GM18858 (cell line): ENCODE results near the gene NUP50.
"Not testable (repeated sequence)": the region's sequence is repeated elsewhere in the genome, so short reads cannot be mapped to it uniquely, and the experiment has no call there.

Source experiments
- ATAC-seq: cut with Tn5 transposase; IDR thresholded peaks from one replicate; pipeline ENCODE4 v1.9.1; 2021; ENCODE audit not compliant: unreplicated experiment

NUP50 gene

GRCh38 chr22:45159652-45160462 is 3.9 kb upstream of the NUP50 start:
- ATAC-seq, result no peak

DNA sequence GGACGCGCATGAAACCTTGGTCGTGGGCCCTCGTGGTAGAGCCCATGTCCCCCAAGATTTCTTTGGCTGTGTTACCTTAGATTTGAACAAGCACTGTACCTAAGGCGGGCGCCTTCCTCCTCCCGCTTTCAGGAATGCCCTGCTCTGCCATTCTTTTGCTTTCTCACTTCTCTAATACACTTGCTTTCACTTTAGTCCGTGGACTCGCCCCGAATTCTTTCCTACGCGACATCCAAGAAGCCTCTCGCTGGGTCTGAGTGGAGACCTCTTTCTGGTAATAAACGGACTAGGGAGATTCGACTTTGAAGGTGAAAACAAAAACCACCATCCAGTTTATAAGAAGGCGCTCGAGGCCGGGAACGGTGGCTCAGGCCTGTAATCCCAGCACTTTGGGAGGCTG is 1.2 kb upstream of the NUP50 start:
- no peak for ATAC-seq

DNA sequence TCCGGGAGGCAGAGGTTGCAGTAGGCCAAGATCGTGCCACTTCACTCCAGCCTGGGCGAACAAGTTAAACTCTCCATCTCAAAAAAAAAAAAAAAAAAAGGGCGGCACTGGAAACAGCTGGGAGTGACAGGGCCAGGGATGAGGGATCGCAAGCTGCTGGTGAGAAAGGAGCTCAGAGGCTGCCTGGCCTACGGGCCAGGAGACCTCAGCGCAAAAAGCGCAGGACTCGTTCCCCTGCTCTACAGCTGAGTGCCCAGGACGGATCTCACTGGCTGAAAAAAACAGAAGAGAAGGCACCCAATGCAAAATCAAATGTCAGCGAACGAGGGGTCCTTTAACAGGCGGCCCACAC is 650 bp upstream of the NUP50 start:
- ATAC-seq, result no peak

GRCh38 chr22:45164270-45165088 is 754 bp downstream of the NUP50 start:
- no peak for ATAC-seq

DNA sequence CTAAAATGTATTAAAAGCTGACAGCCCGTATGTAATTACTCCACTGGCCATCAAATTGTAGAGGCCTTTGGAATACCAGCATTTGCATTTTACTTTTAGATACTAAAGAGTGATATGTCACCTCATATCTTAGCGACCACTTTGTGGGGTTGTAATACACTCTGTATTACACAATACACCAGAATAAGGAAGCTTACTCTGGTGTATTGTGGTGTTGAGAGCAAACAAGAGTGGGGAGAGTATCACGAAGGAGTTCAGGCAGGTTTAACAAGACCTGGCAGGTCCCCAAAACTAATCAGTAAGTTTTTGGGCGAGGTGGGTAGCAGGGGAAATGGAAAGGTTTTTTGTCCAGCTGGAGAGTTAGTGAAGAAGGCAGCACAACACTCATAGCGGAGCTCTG is 3.2 kb downstream of the NUP50 start:
- no peak for ATAC-seq

- ATAC-seq, result no peak
Observed at GRCh38 chr22:45169591-45170466, 6.1 kb downstream of the NUP50 start.

- ATAC-seq, result no peak
Observed at GRCh38 chr22:45171830-45172229, 8.1 kb downstream of the NUP50 start.

GRCh38 chr22:45172881-45173585 is 9.3 kb downstream of the NUP50 start:
- ATAC-seq, result no peak

DNA sequence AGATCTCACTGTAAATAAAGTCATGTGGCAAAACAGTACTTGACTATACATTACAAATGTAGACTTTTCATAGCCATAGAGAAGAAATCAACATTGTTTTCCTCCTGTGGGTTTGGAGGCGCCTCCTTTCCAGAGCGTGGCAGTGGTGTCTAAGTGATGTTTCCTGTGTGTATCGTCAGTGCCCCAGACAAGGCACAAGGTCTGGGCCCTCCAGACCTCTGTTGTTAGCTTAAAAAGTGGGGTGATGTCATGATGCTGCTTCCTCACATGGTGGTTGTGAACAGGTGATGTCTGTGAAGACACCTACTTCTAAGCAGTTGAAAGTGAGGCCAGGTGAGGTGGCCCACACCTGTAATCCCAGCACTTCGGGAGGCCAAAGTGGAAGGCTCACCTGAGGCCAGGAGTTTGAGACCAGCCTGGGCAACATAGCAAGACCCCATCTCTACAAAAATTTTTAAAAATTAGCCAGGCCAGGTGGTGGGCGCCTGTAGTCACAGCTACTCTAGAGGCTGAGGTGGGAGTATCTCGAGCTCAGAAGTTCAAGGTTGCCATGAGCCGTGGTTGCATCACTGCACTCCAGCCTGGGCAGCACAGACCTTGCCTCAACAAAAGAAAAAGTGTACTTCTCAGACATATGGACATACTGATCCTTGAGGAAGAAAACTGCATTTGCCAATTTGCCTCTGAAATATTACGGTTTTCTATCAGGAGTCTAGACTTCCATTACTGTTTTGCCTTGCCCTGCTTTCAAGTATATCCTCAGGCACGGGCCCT is 15.7 kb downstream of the NUP50 start:
- ATAC-seq, result no peak

GRCh38 chr22:45180146-45180679 is 16.5 kb downstream of the NUP50 start:
- ATAC-seq, result no peak

- no peak for ATAC-seq
Observed at GRCh38 chr22:45181240-45181639, 17.5 kb downstream of the NUP50 start.

DNA sequence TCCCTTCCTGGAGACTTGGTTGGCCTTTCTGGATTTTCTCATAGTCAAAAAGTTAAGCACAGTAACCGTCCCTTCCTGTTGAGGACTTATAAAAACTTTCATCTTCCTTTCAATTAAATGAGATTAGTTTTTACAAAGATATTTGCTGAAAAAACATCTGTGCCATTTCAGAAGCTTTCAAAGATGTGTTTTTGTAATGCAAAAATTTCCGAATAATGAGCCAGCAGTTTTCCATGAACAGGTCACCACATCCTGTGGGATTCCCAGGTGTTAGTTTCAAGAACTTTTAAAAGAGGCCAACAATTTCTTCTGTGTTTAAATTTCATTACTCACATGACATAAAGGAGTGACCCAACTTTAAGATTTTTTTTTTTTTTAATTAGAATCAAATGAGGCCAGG is 18.0 kb downstream of the NUP50 start:
- no peak for ATAC-seq

GRCh38 chr22:45183974-45184373 is 20.2 kb downstream of the NUP50 start:
- no peak for ATAC-seq

DNA sequence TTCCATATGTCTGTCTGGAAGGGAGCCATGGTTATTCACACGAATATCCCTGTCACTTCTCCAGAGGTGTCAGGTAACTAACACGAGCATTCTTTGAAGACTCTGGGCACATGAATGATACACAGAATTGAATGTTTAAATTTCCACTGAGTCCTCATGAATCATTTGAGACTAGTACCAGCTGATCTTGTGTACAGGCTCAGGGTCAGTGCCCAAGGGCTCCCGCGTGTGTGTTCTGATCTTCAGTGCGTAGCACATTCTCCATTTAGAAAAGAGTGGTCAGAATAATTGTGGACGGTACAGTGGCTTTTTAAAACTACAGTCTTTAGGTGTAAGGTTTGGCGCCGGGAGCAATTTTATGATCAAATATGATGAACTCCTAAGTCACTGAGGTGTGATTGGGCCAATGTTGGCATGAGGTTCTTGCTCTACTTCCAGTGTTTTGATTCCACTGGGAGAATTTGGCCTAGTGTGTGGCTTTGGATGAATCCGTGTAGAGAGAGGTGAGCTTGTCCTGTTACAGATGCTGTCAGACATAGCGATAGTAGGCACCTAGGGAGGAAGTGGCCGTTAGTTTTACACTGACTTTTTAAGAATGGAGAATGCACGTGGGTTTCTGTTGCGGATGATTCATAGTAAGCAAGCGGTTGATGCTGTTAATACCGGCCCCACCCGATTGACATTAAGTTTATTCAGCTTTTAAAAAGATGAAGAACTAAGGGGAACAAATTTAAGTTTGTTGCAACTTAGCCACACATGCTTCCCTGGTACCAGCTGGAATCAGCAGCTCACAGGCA is 22.2 kb downstream of the NUP50 start:
- no peak for ATAC-seq

DNA sequence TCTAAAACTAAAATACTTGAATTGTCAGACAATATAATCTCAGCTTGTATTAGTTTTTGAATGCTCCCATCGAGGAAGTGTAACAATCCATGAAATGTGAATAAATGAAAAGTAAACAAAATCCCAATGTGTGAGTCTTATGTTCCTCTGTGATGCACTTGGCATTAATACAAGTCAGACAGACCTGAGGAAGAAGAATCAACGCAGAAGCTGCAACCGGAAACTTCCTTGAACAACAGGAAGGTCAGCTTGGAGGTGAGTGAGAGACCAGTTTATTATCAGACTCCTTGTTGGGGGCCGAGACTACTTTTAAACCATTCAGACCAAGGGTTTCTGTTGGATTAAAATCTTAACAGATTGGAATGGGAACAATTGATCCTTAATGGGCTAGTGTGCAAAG is 24.2 kb downstream of the NUP50 start:
- ATAC-seq, result no peak

DNA sequence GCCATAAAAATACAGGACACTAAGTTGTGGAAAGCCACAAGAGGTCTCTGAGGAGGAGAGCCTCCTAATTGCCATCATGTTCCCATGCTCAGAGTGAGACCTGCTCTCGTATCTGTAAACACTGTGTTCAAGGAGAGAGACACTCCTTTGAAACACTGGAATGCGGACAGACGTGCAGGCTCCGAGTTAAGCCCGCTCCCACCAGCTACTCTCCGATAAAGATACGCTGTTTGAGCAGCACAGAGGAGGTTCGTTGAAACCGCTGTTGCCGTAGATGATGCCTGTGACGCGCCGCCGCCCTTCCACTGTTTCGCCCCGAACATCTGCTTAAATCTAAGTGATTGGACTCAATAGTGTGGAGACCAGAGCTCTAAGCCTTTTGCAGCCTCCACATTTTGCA is 25.1 kb downstream of the NUP50 start:
- ATAC-seq, result no peak

DNA sequence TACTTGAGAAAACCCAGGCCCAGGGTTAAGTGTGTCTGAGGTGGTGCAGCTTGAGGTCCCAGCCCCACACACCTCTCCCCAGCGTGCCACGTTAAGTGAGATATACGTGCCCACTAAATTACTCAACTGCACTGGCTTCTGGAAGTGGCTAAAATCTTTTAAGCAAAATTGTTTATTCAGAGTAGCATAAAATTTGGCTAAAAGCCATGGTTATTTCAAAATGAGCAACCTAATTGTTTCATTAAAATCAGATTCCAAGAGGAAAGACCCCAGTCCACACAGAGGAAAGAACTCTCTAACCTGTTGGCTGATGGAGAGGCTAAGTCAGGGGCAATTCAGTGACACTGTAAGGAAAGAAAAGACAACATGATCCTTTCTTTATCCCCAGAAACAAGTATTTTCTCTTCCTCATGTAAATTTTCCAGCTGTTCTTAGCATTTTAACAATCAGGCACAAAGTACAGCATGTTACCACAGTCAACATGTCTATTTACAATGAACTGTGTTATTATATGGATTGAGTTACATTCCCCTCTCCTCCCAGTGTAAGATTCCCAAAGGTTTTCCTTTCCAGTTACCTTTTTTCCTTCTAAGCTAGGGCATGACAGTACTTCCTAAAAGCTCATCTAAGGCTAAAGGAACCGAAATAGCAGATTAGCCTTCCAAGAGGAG is 26.6 kb downstream of the NUP50 start:
- no peak for ATAC-seq

GRCh38 chr22:45191746-45192145 is 28.0 kb downstream of the NUP50 start:
- not testable (repeated sequence) for ATAC-seq
